ENCODE results near the gene MBNL1. TPM values are rescaled to one million over a fixed set of nuclear protein-coding genes. Genes with fewer than 3 reads are reported as not detected.

Gene MBNL1
- total and polyA plus RNA-seq, 4 donors: 25.8 to 121 (median 71.9) TPM

- H3K36me3 ChIP-seq (ENCODE audit: control insufficient read depth, insufficient read depth, low read length): no peaks in the 10 kb centered on the region
- no peaks in the 10 kb centered on the region for H3K27me3 ChIP-seq (ENCODE audit: control insufficient read depth, insufficient read depth, low read length)
- no CpG with 5 or more reads among the region's 1 CpG for WGBS (ENCODE audit: insufficient coverage)
- H3K27ac ChIP-seq (ENCODE audit: low read depth, low read length): no peak overlapping the region
- DNase-seq (ENCODE audit: low read depth in 4 of 6, low spot score in 6 of 6): no peak
- no peaks in the 10 kb centered on the region for H3K4me1 ChIP-seq (ENCODE audit: control insufficient read depth, insufficient read depth, low read length)
- H3K4me3 ChIP-seq (ENCODE audit: low read depth, low read length): no peak overlapping the region
- H3K9me3 ChIP-seq (ENCODE audit: control insufficient read depth, insufficient read depth, low read length): no peaks in the 10 kb centered on the region
Measured at GRCh38 chr3:152232001-152232400, 36.7 kb upstream of the MBNL1 start.

- no peaks in the 10 kb centered on the region for H3K9me3 ChIP-seq (ENCODE audit: control insufficient read depth, insufficient read depth, low read length)
- H3K4me1 ChIP-seq (ENCODE audit: control insufficient read depth, insufficient read depth, low read length): no peaks in the 10 kb centered on the region
- H3K27me3 ChIP-seq (ENCODE audit: control insufficient read depth, insufficient read depth, low read length): no peaks in the 10 kb centered on the region
- H3K36me3 ChIP-seq (ENCODE audit: control insufficient read depth, insufficient read depth, low read length): no peaks in the 10 kb centered on the region
- H3K4me3 ChIP-seq (ENCODE audit: low read depth, low read length): no peak overlapping the region
- DNase-seq (ENCODE audit: low read depth in 4 of 6, low spot score in 6 of 6): no peak
- H3K27ac ChIP-seq (ENCODE audit: low read depth, low read length): no peak overlapping the region
- no CpG with 5 or more reads among the region's 2 CpGs for WGBS (ENCODE audit: insufficient coverage)
Measured at GRCh38 chr3:152232679-152233078, 36.0 kb upstream of the MBNL1 start.

- H3K9me3 ChIP-seq (ENCODE audit: control insufficient read depth, insufficient read depth, low read length): no peaks in the 10 kb centered on the region
- H3K27ac ChIP-seq (ENCODE audit: low read depth, low read length): no peak overlapping the region
- no peaks in the 10 kb centered on the region for H3K27me3 ChIP-seq (ENCODE audit: control insufficient read depth, insufficient read depth, low read length)
- H3K36me3 ChIP-seq (ENCODE audit: control insufficient read depth, insufficient read depth, low read length): no peaks in the 10 kb centered on the region
- H3K4me1 ChIP-seq (ENCODE audit: control insufficient read depth, insufficient read depth, low read length): no peaks in the 10 kb centered on the region
- DNase-seq (ENCODE audit: low read depth in 4 of 6, low spot score in 6 of 6): no peak
- 100% methylated on average over 1 of the region's 3 CpGs for WGBS (ENCODE audit: insufficient coverage)
- no peak overlapping the region for H3K4me3 ChIP-seq (ENCODE audit: low read depth, low read length)
Measured at GRCh38 chr3:152234657-152235375, 33.9 kb upstream of the MBNL1 start.

GRCh38 chr3:152235709-152236298, 32.9 kb upstream of the MBNL1 start:
- Histone ChIP-seq H3K27me3 (ENCODE audit: control insufficient read depth, insufficient read depth, low read length) (no peaks in the 10 kb centered on the region), H3K36me3 (ENCODE audit: control insufficient read depth, insufficient read depth, low read length) (no peaks in the 10 kb centered on the region), H3K9me3 (ENCODE audit: control insufficient read depth, insufficient read depth, low read length) (no peaks in the 10 kb centered on the region), H3K4me1 (ENCODE audit: control insufficient read depth, insufficient read depth, low read length) (no peaks in the 10 kb centered on the region), H3K4me3 (ENCODE audit: low read depth, low read length) (no peak overlapping the region), H3K27ac (ENCODE audit: low read depth, low read length) (no peak overlapping the region)
- no CpG with 5 or more reads among the region's 1 CpG for WGBS (ENCODE audit: insufficient coverage)
- no peak for DNase-seq (ENCODE audit: low read depth in 4 of 6, low spot score in 6 of 6)

- H3K27ac ChIP-seq (ENCODE audit: low read depth, low read length): no peak overlapping the region
- no peaks in the 10 kb centered on the region for H3K9me3 ChIP-seq (ENCODE audit: control insufficient read depth, insufficient read depth, low read length)
- no peak for DNase-seq (ENCODE audit: low read depth in 4 of 6, low spot score in 6 of 6)
- no peak overlapping the region for H3K4me3 ChIP-seq (ENCODE audit: low read depth, low read length)
- H3K4me1 ChIP-seq (ENCODE audit: control insufficient read depth, insufficient read depth, low read length): no peaks in the 10 kb centered on the region
- H3K36me3 ChIP-seq (ENCODE audit: control insufficient read depth, insufficient read depth, low read length): no peaks in the 10 kb centered on the region
- no peaks in the 10 kb centered on the region for H3K27me3 ChIP-seq (ENCODE audit: control insufficient read depth, insufficient read depth, low read length)
Measured at GRCh38 chr3:152236716-152237115, 32.0 kb upstream of the MBNL1 start.

- H3K27me3 ChIP-seq (ENCODE audit: control insufficient read depth, insufficient read depth, low read length): no peaks in the 10 kb centered on the region
- 100% methylated on average over 1 of the region's 2 CpGs for WGBS (ENCODE audit: insufficient coverage)
Measured at GRCh38 chr3:152241142-152242017, 27.3 kb upstream of the MBNL1 start.

GRCh38 chr3:152243301-152243711, 25.4 kb upstream of the MBNL1 start:
- H3K27ac ChIP-seq (ENCODE audit: low read depth, low read length): no peak overlapping the region
- H3K4me3 ChIP-seq (ENCODE audit: low read depth, low read length): no peak overlapping the region
- H3K27me3 ChIP-seq (ENCODE audit: control insufficient read depth, insufficient read depth, low read length): no peaks in the 10 kb centered on the region
- no peaks in the 10 kb centered on the region for H3K36me3 ChIP-seq (ENCODE audit: control insufficient read depth, insufficient read depth, low read length)
- H3K4me1 ChIP-seq (ENCODE audit: control insufficient read depth, insufficient read depth, low read length): no peaks in the 10 kb centered on the region
- WGBS (ENCODE audit: insufficient coverage): no CpG with 5 or more reads among the region's 1 CpG
- H3K9me3 ChIP-seq (ENCODE audit: control insufficient read depth, insufficient read depth, low read length): no peaks in the 10 kb centered on the region
- DNase-seq (ENCODE audit: low read depth in 4 of 6, low spot score in 6 of 6): no peak

More at GRCh38 chr3:152241142-152242017, 27.3 kb upstream of the MBNL1 start:
- Histone ChIP-seq H3K9me3 (ENCODE audit: control insufficient read depth, insufficient read depth, low read length) (no peaks in the 10 kb centered on the region), H3K4me3 (ENCODE audit: low read depth, low read length) (no peak overlapping the region), H3K36me3 (ENCODE audit: control insufficient read depth, insufficient read depth, low read length) (no peaks in the 10 kb centered on the region), H3K4me1 (ENCODE audit: control insufficient read depth, insufficient read depth, low read length) (no peaks in the 10 kb centered on the region), H3K27ac (ENCODE audit: low read depth, low read length) (no peak overlapping the region)
- no peak for DNase-seq (ENCODE audit: low read depth in 4 of 6, low spot score in 6 of 6)

- Histone ChIP-seq H3K4me3 (ENCODE audit: low read depth, low read length) (no peak overlapping the region), H3K9me3 (ENCODE audit: control insufficient read depth, insufficient read depth, low read length) (no peaks in the 10 kb centered on the region), H3K4me1 (ENCODE audit: control insufficient read depth, insufficient read depth, low read length) (no peaks in the 10 kb centered on the region), H3K27me3 (ENCODE audit: control insufficient read depth, insufficient read depth, low read length) (no peaks in the 10 kb centered on the region), H3K36me3 (ENCODE audit: control insufficient read depth, insufficient read depth, low read length) (no peaks in the 10 kb centered on the region), H3K27ac (ENCODE audit: low read depth, low read length) (no peak overlapping the region)
- 90% methylated on average over 6 of the region's 10 CpGs for WGBS (ENCODE audit: insufficient coverage)
- no peak for DNase-seq (ENCODE audit: low read depth in 4 of 6, low spot score in 6 of 6)
Measured at GRCh38 chr3:152243721-152244516, 24.8 kb upstream of the MBNL1 start.

- Histone ChIP-seq H3K4me3 (ENCODE audit: low read depth, low read length) (no peak overlapping the region), H3K9me3 (ENCODE audit: control insufficient read depth, insufficient read depth, low read length) (no peaks in the 10 kb centered on the region), H3K27me3 (ENCODE audit: control insufficient read depth, insufficient read depth, low read length) (no peaks in the 10 kb centered on the region), H3K36me3 (ENCODE audit: control insufficient read depth, insufficient read depth, low read length) (no peaks in the 10 kb centered on the region), H3K27ac (ENCODE audit: low read depth, low read length) (no peak overlapping the region), H3K4me1 (ENCODE audit: control insufficient read depth, insufficient read depth, low read length) (no peaks in the 10 kb centered on the region)
- DNase-seq (ENCODE audit: low read depth in 4 of 6, low spot score in 6 of 6): no peak
- WGBS (ENCODE audit: insufficient coverage): no CpG with 5 or more reads among the region's 2 CpGs
Measured at GRCh38 chr3:152244517-152244888, 24.2 kb upstream of the MBNL1 start.

All from spinal cord (tissue), 10 donors.